WI38 (cell line): ENCODE data around the gene SUSD1.

Source experiments
- H3K4me3 ChIP-seq: 2 replicates; pipeline ENCODE4 v1.5.1; 2011; ENCODE audit warnings: low read depth, mild to moderate bottlenecking, control low read depth, low read length
- CTCF ChIP-seq: IDR thresholded peaks from 2 replicates; pipeline ENCODE4 v1.5.1; 2012; ENCODE audit warnings: low read depth, mild to moderate bottlenecking, control low read depth, low read length

The SUSD1 gene

GRCh38 chr9:112044186-112044585 is 130.9 kb downstream of the SUSD1 start:
- H3K4me3 ChIP-seq = no peak overlapping the region
- no peak for TF ChIP-seq CTCF

GRCh38 chr9:112043423-112043822 is 131.7 kb downstream of the SUSD1 start:
- no peak for TF ChIP-seq CTCF
- H3K4me3 ChIP-seq = no peak overlapping the region

- H3K4me3 ChIP-seq = no peak overlapping the region
- no peak for TF ChIP-seq CTCF
Observed at GRCh38 chr9:112042769-112043168, 132.3 kb downstream of the SUSD1 start.

GRCh38 chr9:112042244-112042638 is 132.9 kb downstream of the SUSD1 start:
- no peak for TF ChIP-seq CTCF
- no peak overlapping the region for H3K4me3 ChIP-seq

- TF ChIP-seq CTCF = no peak
- H3K4me3 ChIP-seq = no peak overlapping the region
Observed at GRCh38 chr9:112041536-112042243, 133.4 kb downstream of the SUSD1 start.

GRCh38 chr9:112041199-112041535 is 133.9 kb downstream of the SUSD1 start:
- no peak overlapping the region for H3K4me3 ChIP-seq
- no peak for TF ChIP-seq CTCF

GRCh38 chr9:112038017-112038408 is 137.1 kb downstream of the SUSD1 start:
- TF ChIP-seq CTCF = no peak
- no peak overlapping the region for H3K4me3 ChIP-seq
